ENCODE data around the gene CCDC32. TPM values are rescaled to one million over a fixed set of nuclear protein-coding genes. Genes with fewer than 3 reads are reported as not detected.
"Not testable (repeated sequence)": the region's sequence is repeated elsewhere in the genome, so short reads cannot be mapped to it uniquely, and the experiment has no call there.

The CCDC32 gene
- total RNA-seq, 1 experiment from 2014 or later, result 8.9 TPM

DNA sequence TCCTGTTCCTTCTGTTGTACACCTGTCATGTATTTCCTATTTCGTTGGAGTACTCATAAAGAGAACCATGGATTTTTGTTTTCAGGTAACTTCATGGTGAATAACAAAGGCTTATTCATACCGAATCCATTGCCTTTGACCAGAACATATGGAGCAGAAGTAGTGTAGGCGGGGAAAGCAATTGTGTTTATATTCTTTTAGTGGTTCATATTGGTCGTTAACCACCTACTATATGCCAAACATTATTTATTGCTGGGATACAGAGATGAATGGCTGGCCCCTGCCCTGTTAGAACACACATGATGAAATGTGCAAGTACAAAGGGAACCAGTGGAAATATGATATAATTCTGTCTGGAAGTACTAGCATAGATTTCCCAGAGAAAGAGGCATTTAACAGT, 14.1 kb upstream of the CCDC32 start:
- H3K23me2 ChIP-seq (ENCODE audit: insufficient read length, low read depth, low read length, poor library complexity, severe bottlenecking), result no peaks in the 10 kb centered on the region
- no peaks in the 10 kb centered on the region for H3K27me3 ChIP-seq (ENCODE audit: insufficient read depth, low read length)
- H2BK20ac ChIP-seq (ENCODE audit: low read depth, low read length, poor library complexity, severe bottlenecking), result no peak overlapping the region
- H3K56ac ChIP-seq (ENCODE audit: insufficient read length, low read depth, low read length), result no peak overlapping the region
- H3K18ac ChIP-seq (ENCODE audit: insufficient read length, low read depth, low read length), result no peak overlapping the region
- no peak overlapping the region for H2BK120ac ChIP-seq (ENCODE audit: low read depth, low read length, poor library complexity, severe bottlenecking)
- no peak overlapping the region for H3K4ac ChIP-seq (ENCODE audit: low read depth, low read length)
- no peak overlapping the region for H2AFZ ChIP-seq (ENCODE audit: low read length)
- peaks cover 2 to 18% (median 10%) of the 10 kb centered on the region in 3 experiments; a peak in 6 of 7 replicates for H3K36me3 Mint-ChIP-seq (ENCODE audit: insufficient read depth in 1 of 3, low read depth in 3 of 3)
- H4K8ac ChIP-seq (replicated peaks; ENCODE audit: insufficient read length, low read depth, low read length), result no peak overlapping the region
- H3K9ac ChIP-seq (ENCODE audit: extremely low read depth, insufficient read length, low read length), result no peak overlapping the region
- no peak overlapping the region for H3K23ac ChIP-seq (ENCODE audit: insufficient read length, low read depth, low read length)
- no CpG with 5 or more reads among the region's 4 CpGs for WGBS (ENCODE audit: extremely low coverage, insufficient read length, low lambda C conversion rate)
- H4K5ac ChIP-seq (ENCODE audit: insufficient read length, low read depth, low read length), result no peak overlapping the region
- H2BK15ac ChIP-seq (ENCODE audit: low read depth, low read length), result no peak overlapping the region
- no peak overlapping the region for H4K91ac ChIP-seq (ENCODE audit: insufficient read length, low read depth, low read length)
- peaks cover 2% of the 10 kb centered on the region in 2 experiments; a peak in 2 of 4 replicates for H3K4me1 Mint-ChIP-seq
- no peak overlapping the region for H3K4me2 ChIP-seq (ENCODE audit: insufficient read depth, insufficient read length, low read length)
- H3K27me3 Mint-ChIP-seq (ENCODE audit: low read depth), result peaks cover 2% of the 10 kb centered on the region; the same call in 1 of the 2 replicates
- no peak overlapping the region for H3K14ac ChIP-seq (ENCODE audit: insufficient read depth, low read length)
- no peaks in the 10 kb centered on the region for H3K9me3 ChIP-seq (ENCODE audit: control insufficient read depth, low read depth, low read length)
- H3K4me3 Mint-ChIP-seq, result no peak overlapping the region
- H2AK5ac ChIP-seq (ENCODE audit: insufficient read length, low read length), result no peak overlapping the region
- no peaks in the 10 kb centered on the region for H3K79me1 ChIP-seq (ENCODE audit: insufficient read depth, low read depth, low read length, poor library complexity, severe bottlenecking)
- no peaks in the 10 kb centered on the region for H4K20me1 ChIP-seq (ENCODE audit: control insufficient read depth, insufficient read depth, insufficient read length)
- no peak overlapping the region for H3K27ac ChIP-seq (ENCODE audit: insufficient read length, low read depth, low read length)
- H2BK5ac ChIP-seq (ENCODE audit: insufficient read length, low read length), result no peak overlapping the region
- TF ChIP-seq CTCF (conservative IDR thresholded peaks at IDR 0.05), result no peak
- H3K27ac Mint-ChIP-seq, result peak overlapping the region in 1 of 3 experiments; percentile 24; a peak in 1 of 7 replicates
- H3K79me2 ChIP-seq (ENCODE audit: insufficient read depth, low read length), result no peaks in the 10 kb centered on the region; the same call in 1 of the 2 replicates
- H3T11ph ChIP-seq (ENCODE audit: low read length), result no peak overlapping the region
- H2BK12ac ChIP-seq (ENCODE audit: insufficient read length, low read depth, low read length), result no peak overlapping the region
- no peaks in the 10 kb centered on the region for H3K4me1 ChIP-seq (ENCODE audit: insufficient read depth, low read length)
- no peak for DNase-seq
- H3K9me3 Mint-ChIP-seq, result peaks cover 3 to 4% of the 10 kb centered on the region in 2 experiments; a peak in 2 of 5 replicates

DNA sequence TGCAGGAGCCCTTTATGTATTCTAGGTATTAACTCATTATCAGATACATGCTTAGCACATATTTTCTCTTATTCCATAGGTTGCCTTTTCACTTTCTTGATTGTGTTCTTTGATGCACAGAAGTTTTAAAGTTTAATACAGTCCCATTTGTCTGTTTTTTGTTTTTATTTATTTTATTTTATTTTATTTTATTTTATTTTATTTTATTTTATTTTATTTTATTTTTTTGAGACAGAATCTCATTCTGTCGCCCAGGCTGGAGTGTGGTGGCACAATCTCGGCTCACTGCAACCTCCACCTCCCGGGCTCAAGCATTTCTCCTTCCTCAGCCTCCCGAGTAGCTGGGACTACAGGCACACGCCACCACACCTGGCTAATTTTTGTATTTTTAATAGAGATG, 12.1 kb upstream of the CCDC32 start:
- H3K4me2 ChIP-seq (ENCODE audit: insufficient read depth, insufficient read length, low read length); H3K79me1 ChIP-seq (ENCODE audit: insufficient read depth, low read depth, low read length, poor library complexity, severe bottlenecking); H3K4me1 ChIP-seq (ENCODE audit: insufficient read depth, low read length); H3K14ac ChIP-seq (ENCODE audit: insufficient read depth, low read length); H2BK12ac ChIP-seq (ENCODE audit: insufficient read length, low read depth, low read length); H3K18ac ChIP-seq (ENCODE audit: insufficient read length, low read depth, low read length); H3K9me3 ChIP-seq (ENCODE audit: control insufficient read depth, low read depth, low read length); H3T11ph ChIP-seq (ENCODE audit: low read length); H2BK120ac ChIP-seq (ENCODE audit: low read depth, low read length, poor library complexity, severe bottlenecking); H3K4me3 Mint-ChIP-seq; H3K27ac Mint-ChIP-seq; H2BK5ac ChIP-seq (ENCODE audit: insufficient read length, low read length); H3K23ac ChIP-seq (ENCODE audit: insufficient read length, low read depth, low read length); H4K5ac ChIP-seq (ENCODE audit: insufficient read length, low read depth, low read length); H3K9ac ChIP-seq (ENCODE audit: extremely low read depth, insufficient read length, low read length); H3K4me1 Mint-ChIP-seq; H2BK15ac ChIP-seq (ENCODE audit: low read depth, low read length); H2AFZ ChIP-seq (ENCODE audit: low read length); DNase-seq; H2BK20ac ChIP-seq (ENCODE audit: low read depth, low read length, poor library complexity, severe bottlenecking); H3K79me2 ChIP-seq (ENCODE audit: insufficient read depth, low read length); H4K20me1 ChIP-seq (ENCODE audit: control insufficient read depth, insufficient read depth, insufficient read length); H3K27ac ChIP-seq (ENCODE audit: insufficient read length, low read depth, low read length); H3K4ac ChIP-seq (ENCODE audit: low read depth, low read length); H3K23me2 ChIP-seq (ENCODE audit: insufficient read length, low read depth, low read length, poor library complexity, severe bottlenecking); H3K27me3 ChIP-seq (ENCODE audit: insufficient read depth, low read length); H3K27me3 Mint-ChIP-seq (ENCODE audit: low read depth); H4K8ac ChIP-seq (replicated peaks; ENCODE audit: insufficient read length, low read depth, low read length); H3K56ac ChIP-seq (ENCODE audit: insufficient read length, low read depth, low read length); H4K91ac ChIP-seq (ENCODE audit: insufficient read length, low read depth, low read length); H2AK5ac ChIP-seq (ENCODE audit: insufficient read length, low read length); H3K9me3 Mint-ChIP-seq: not testable (repeated sequence)
- peaks cover 13 to 33% (median 21%) of the 10 kb centered on the region in 3 experiments; a peak in 6 of 7 replicates for H3K36me3 Mint-ChIP-seq (ENCODE audit: insufficient read depth in 1 of 3, low read depth in 3 of 3)
- WGBS (ENCODE audit: extremely low coverage, insufficient read length, low lambda C conversion rate), result no CpG with 5 or more reads among the region's 5 CpGs

All from H9 (cell line).